Dedifferentiated amniotic fluid mesenchymal stem cell (primary cell): ENCODE data around the gene PMAIP1.

Source experiments
- DNase-seq: peaks from one replicate; pipeline ENCODE4 v3.0.0-alpha.2; 2016; ENCODE audit errors: extremely low spot score

PMAIP1 gene

DNA sequence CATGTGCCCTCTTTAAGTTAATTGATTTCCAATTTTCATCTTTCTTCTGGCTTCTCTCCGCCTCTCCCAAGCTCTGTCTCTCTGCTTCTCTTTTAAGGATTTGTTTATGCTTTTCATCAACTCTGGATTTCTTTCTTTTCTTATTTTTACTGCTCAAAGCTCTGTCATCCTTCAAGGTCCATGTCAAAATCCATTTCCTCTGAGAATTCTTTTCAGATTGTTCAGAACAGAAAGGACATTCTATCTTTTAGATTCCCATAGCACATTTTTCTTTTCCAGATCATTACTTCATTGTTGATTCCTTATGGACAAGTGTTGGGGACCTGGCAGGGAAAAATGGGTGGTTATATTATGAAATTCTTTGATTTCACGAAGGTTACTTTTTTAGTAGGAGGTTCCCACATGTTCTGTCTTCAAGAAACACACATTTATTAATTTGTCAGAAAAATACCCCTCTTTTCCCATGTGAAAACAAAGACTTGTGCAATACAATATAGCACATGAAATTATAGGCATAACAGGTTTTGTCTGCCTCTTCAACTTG, 12.3 kb downstream of the PMAIP1 start:
- DNase-seq, result no peak

DNA sequence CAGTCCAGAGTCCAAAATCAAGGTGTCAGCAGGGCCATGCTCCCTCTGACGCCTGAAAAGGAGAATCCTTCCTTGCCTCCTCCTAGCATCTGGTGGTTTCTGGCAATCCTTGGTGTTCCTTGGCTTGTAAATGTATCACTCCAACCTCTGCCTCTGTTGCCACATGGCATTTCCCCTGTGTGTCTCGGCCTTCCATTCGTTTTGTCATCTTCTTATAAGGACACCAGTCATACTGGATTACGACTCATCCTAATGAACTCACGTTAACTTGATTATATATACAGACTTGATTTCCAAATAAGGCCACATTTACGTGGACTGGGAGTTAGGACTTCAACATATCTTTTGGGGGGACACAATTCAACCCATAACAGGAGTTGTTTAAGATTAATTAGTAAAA, 15.8 kb downstream of the PMAIP1 start:
- DNase-seq, result no peak

DNA sequence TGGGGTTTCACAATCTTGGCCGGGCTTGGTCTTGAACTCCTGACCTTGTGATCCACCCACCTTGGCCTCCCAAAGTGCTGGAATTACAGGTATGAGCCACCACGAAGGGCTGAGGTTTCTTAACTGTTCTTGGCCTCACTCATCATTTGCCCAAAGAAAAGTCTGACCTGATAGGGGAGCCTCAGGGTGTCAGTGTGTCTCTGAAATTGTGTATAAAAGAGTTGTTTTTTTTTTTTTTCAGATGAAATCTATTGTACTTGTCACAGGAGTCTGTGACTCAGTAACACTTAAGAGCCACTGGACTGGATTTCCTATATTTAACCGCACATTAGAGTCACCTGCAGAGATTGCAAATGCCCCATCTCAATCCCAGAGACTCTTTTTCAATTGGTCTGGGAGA, 16.9 kb downstream of the PMAIP1 start:
- DNase-seq, result no peak

DNA sequence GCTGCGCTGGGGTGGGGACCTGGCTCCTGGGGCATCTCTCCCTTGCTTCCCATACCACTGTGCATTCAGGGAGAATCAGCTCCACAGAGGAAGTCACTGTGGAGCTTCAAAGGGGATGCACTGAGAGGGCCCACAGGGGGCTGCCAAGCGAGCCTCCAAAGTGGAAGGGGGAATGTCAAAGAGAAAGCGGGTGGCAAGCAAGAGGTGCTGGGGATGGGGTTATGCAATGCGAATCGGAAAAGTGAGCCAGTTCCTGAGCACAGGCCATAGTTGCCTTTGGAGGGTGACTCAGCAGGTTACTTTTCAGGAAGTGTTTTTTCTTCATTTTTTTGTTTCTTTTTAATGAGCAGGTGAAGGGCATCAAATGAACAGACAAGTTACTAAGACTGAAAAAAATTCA, 17.6 kb downstream of the PMAIP1 start:
- no peak for DNase-seq

DNA sequence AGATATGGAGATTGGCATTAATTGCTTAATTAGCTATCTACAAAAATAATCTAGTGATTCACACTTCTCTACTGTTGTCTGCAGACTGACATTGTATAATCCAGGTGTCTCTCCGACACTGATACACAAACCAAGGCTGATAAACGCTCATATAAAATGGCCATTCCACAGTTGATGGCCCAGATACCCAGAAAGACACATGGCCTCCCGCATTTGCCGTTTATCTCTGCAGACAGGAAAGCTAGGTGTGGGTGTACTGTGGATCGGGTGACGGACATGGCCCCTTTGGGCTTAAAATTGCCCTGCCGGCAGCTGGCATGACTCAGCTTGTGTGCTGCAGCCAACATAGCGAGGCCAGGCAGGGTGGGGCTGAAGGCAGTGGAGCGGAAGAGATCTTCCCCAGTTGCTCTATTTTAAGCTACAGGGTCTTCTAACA, 18.5 kb downstream of the PMAIP1 start:
- peak; percentile 79 for DNase-seq

DNA sequence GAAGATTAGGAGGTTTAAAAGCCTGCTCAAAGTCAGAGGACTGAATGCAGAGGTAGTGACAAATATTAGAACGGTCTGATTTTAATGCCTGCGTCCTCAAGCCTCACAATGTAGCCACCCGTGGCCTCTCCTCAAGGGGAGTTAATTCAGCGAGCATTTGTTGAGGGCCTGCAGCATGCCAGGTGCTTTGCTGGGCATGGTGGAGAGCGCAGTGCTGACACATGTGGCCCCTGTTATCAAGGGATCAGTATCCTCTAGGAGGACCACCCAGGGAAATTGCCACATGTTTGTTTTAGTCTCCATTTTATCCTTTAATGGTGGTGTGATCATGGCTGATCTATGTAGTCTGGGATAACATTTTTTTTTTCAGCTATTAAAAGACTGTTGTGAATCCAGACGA, 19.2 kb downstream of the PMAIP1 start:
- DNase-seq, result no peak

DNA sequence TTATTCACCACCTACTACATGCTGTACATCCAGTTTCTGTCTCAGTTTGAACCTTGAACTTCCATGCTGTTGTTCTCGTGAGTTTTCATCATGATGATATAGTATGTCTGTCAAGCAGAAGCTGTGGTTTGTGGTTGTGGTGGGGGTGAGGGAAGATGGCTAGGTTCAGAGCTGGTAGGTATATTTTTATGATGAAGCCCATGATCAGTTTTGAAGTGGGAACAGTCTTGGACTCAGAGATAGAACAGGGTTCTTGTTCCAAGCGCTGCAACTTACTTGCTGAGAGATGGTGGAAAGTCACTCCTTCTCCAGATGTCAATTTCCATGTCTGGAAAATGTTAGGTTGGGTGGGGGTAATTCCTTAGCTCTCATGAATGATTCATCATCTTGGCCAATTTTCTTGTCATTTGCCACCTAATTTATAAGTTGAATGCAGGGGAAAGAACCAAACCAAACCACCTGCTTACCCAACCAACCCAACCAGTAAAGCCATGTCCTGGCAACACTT, 21.6 kb downstream of the PMAIP1 start:
- no peak for DNase-seq

DNA sequence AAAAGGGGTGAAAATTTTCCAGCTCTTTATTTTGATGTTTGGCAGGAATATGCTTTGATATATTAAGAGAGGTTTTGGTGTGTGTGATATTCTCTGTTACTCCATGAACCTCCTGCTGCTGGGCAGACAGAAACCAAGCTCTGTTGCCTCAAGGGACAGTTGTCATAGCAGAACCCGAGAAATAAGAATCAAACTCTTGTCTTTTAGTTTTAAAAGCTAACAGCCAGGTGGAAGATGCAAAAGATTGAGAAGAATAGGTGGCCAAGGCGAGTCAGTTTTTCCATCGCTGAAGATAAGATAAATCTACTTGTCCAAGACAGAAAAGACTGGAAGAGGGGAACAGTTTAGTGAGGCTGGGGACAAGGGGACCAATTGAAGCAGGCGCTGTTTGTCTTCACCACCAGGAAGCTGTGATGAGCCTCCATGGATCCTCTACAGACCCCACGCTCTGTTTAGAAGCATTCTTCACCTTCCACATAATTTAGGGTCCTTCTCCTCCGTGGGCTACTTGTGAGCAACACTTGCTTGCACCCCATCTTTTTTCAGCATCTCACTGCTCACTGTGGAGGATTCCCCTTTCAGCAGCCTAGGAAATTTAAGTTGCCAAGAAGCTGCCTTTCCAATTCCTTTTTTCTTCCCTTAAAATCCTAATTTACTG, 23.9 kb downstream of the PMAIP1 start:
- DNase-seq, result no peak

DNA sequence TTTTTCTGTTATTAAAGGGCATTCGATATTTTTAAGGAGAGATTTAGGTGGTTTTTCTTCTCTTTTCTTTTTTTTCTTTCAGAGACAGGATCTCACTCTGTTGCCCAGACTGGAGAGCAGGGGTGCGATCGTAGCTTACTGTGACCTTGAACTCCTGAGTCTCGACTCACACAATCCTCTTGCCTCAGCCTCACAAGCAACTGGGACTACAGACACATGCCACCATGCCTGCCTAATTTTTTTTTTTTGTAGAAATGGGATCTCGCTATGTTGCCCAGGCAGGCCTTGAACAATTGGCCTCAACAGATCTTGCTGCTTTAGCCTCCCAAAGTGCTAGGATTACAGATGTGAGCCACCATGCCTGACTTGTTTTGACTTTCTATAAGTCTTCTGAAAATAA, 26.3 kb downstream of the PMAIP1 start:
- no peak for DNase-seq

DNA sequence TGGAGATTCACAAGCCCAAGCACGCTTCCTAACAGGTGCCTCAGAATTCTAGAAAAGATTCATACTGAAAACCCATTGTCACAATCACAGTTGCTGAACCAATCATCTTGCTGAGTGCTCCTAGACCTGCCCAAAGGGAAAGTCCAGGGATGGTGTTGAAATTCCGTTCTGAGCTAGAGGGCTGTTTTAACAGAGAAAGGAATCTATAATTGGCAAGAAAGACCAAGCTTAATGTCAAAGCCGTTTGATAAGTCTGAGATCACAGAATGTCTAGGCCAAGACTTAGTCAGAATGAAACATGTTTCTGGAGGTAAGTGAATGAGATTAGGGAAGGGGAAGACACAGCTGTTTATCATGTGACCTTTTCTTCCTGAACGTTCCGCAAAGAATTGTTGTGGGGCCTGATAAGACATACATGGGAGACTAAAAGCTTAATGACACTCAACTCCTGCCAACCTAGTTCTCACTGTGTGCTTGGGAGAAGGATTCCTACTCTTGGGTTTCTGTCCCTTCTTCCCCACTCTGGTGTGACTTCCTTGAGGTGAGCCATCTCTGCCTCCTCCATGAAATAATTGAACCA, 27.5 kb downstream of the PMAIP1 start:
- DNase-seq, result no peak

DNA sequence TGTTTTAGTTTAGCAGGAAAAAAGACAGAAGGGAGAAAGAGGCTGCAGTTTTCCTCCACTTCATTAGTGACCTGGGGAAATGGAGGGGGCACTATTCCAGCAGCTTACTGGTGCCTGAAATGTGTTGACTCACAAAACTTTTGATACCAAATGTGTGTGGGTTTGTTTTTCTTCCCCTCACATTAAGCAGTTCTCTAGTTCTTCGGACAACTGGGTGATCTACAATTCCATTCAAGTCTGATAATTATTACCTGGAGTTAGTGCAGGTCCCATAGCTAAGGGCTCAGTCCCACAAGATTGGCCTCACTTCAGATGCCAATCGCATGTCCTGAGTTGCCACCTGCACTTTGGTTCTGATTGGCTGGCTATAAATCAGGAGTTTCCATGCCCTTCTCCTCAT, 28.4 kb downstream of the PMAIP1 start:
- no peak for DNase-seq

DNA sequence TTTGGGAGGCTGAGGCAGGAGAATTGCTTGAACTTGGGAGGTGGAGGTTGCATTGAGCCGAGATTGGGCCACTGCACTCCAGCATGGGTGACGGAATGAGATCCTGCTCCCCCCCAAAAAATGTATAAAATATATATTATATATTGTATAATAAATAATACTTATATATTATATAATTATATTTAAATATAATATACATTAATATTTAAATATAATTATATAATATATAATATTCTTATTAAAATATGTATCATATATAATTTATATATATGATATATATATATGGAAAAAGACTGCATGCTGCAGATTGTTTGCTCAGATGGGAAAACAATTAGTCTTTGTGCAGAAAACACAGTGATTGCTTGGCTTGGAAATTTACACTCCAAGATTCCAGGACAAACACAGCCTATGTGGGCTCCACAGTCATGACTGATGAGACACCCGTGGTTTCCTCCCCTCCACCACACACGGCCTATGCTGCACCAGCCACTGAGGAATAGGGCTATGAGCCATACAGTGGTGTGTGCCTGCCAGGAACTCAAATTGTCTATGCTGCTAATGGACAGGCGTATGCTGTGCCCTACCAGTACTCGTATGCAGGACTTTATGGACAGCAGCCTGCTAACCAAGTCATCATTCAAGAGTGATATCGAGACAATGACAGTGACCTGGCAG, 30.0 kb downstream of the PMAIP1 start:
- no peak for DNase-seq

DNA sequence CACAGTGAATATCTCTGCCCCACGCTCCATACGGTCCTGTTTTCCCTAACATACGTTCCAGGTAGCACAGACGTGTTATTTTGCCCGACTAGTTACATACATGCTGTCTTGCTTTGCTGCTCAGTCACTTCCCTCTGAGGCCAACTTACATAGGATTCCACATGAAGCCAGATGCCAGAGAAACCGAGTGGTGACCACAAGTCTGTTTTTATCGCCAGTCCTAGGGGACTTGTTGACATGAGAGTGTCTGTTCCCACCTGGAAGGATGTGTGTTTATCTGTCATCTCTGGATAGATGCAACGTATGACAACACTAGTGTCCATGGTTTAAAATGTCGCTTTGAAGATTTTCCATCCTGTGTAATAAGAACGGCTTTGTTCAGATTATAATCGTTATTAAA, 32.6 kb downstream of the PMAIP1 start:
- no peak for DNase-seq

DNA sequence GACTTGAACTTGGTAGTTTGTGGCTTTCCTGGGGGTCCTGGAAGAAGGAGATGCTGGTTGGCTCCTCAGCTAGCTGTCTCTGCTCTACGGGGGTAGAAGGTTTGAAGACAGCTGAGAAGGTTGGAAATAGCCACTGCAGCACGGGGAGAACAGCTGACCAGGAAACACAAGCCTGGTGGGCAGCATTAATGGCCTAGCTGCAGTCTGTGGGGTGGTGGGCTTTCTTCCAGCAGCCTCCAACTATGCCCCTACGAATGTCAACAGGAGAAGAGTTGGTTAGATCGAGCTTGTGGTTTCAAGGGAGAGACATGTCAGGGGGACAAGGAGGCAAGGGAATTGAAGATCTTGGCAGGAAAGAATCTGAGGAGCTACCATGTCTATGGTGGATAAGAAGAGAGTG, 38.9 kb downstream of the PMAIP1 start:
- no peak for DNase-seq

DNA sequence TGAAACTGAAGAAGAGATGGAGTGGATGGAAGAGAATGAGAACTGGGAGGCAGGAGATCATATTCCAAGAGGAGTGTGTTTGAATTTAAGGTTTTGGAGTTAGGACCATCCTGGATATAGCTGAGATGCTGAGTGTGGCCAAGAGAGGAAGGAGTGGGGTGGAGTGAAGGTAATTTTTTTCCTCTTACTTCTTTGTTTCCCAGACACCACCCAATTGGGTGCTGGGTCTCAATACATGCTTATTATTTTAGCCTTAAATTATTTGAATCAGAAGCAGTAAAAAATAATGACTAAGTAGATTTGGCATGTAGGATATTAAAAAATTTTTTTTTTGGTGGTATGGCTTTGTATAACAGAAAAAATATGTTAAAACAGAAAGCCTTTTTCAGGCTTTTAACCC, 39.3 kb downstream of the PMAIP1 start:
- DNase-seq, result no peak

DNA sequence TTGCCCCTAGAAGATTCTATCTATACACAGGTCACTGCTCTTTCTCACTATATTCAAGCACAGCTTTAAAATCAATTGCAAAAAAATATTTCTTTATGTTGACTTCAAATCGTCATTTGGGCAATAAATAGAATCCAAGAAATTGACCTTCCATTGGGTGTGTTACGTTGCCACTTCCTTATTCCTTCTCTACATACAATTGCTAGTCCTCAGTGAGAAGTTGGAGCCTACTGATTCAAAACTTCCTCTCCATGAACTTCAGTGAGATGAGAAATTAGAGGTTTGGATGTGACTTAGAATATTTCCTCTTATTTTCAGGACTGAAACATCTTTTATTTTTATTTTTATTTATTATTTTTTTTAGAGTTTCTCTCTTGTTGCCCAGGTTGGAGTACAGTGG, 40.3 kb downstream of the PMAIP1 start:
- DNase-seq, result no peak

DNA sequence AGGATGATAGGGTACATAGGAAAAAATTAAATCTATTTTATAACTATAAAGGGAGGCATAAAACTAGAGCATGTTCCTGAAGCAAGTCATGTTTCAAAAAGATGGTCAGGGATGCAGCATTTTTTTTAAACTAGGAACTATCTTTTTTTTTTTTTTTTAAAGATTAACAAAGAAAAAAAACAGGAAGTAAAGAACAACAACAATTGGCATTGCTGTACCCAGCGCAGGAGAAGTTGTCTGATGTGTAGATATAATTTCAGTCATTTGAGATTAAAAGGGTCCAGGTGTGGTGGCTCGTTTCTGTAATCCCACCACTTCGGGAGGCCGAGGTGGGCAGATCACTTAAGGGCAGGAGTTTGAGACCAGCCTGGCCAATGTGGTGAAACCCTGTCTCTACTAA, 41.5 kb downstream of the PMAIP1 start:
- DNase-seq, result no peak

DNA sequence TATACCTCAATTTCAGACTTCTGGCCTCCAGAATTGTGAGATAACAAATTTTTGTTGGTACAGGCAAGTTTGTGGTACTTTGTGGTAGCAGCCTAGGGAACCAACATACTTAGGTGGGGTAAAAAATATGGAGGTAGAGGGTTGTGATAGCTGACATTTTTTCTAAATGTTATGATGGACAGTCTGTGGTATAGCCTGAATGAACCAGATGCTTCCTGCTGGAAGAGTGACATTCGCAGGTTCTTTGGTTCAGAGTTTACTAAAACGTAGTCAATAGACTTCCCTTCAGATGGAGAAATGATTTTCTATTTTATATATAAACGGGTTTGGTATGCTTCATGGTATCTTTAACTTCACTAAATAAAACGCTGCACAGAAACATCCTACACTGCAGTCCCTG, 42.8 kb downstream of the PMAIP1 start:
- no peak for DNase-seq

DNA sequence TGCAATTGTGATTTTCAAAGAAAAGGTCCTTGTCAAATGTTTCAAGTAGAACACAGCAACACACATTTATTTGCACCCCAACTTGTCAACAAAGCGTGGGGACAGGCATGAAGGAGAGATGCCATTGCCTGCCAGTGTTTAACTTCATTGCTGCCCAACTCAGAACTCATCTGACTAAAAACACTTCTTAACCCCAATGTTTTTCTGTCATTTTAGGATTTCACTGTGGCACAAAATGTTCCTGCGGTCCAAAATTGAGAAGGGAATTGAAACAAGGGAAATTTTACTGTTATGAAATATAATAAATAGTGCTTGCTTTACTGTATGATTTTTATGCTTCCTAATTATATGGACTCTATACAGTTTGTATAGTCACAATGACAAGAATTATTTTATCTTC, 45.7 kb downstream of the PMAIP1 start:
- no peak for DNase-seq

DNA sequence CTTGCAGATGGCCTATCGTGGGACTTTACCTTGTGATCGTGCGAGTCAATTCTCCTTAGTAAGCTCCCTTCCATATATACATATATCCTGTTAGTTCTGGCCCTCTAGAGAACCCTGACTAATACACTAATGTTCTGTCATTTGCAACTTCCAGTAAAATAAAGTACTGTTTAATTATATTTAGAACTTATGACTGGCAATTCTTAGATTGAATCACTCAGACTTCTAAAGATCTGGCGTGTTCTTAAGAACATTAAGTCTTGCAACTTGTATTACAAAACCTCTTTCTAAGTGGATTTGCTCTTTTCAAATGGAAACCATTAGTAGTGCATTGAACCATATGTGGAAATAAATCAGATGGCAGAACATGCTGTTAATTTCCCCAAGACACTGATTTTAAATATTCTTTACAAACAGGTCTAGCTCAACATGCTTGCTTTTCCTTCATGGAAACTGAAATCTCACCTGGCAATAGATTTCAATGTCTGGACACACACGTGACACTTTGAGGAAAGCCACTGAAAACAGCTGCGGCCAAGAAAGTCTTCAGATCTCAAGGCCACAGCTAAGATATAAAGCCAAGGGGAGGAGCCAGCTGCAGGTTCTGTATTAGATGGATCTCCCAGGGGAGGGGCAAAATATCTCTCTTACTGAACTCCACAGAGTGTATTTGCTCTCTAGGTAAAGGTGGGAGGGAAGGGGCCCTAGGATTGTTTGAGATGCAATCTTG, 50.6 kb downstream of the PMAIP1 start:
- DNase-seq, result no peak

DNA sequence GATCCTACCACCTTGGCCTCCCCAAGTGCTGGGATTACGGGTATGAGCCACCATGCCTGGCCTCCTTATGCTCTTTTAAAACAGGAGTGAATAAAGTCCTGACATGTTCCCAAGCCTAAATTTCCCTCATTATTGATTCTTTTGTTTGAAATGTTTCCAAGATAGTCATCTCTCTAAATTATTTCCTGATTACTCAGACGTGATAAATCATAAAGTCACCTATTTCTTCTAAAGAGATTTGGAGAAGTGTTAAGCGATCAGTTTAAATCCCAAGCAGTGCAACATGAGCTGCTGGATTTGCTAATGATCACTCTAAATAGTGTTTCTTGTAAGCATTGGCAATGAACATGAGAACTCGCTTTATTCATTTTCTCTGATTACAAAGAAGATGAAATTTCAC, 51.8 kb downstream of the PMAIP1 start:
- no peak for DNase-seq

DNA sequence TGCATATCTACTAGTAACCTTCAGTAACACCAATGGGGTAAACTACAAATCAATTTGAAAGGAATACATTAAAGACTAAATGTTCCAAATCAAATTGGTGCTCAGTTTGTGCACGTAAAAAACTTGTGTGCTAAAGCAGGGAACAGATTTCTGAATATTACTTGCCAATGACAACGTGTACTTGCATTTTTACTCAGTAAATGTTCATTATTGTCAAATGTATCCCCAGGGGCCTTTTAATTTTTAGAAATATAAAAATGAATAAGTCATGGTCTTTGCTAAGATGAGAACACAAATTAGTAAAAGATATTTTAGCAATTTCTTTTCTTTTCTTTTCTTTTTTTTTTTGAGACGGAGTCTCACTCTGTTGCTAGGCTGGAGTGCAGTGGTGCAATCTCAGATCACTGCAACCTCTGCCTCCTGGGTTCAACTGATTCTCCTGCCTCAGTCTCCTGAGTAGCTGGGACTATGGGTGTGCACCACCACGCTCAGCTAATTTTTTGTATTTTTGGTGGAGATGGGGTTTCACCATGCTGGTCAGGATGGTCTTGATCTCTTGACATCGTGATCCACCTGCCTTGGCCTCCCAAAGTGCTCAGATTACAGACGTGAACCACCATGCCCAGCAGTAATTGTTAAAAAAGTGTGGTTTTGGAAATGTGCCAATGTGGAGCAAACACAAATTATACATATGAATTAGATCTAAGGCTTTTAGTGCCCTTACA, 52.6 kb downstream of the PMAIP1 start:
- no peak for DNase-seq
